Measurements from ENCODE around the gene PARD3B. TPM values are rescaled to one million over a fixed set of nuclear protein-coding genes. Genes with fewer than 3 reads are reported as not detected.

PARD3B gene
- total and polyA plus RNA-seq, 2 of the 4 experiments (the other 2 are of a cell fraction) = 3.3 to 15.6 TPM

DNA sequence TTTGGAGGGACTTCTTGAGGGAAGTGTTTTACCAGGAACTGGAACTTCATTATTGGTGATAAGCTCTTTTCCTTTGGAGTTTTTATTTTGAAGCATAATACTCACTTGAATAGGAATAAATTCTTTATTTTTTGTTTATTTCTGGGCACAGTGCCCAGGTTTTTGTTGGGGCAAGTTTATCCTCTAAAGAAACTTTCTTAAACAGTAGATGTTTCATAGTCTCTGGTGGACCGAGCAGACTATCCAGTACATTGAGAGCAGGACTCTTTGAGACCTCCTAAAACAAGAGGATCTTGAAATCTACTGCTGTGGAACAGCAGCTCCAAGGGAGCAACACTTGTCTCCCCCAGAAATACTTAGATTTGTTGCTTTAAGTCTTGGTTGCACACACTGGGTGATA is 109.4 kb downstream of the PARD3B start:
- H3K56ac ChIP-seq (ENCODE audit: extremely low read depth, insufficient read depth, low read length) = peak overlapping the region; percentile 64; the same call in 1 of the 2 replicates
- peak overlapping the region; percentile 62 for H2BK120ac ChIP-seq (ENCODE audit: low read depth, low read length)
- peak overlapping the region; percentile 89 for H4K5ac ChIP-seq (ENCODE audit: low read depth, low read length)
- no peaks in the 10 kb centered on the region for H3K36me3 ChIP-seq (ENCODE audit: control insufficient read depth, insufficient read depth, low read length)
- peaks cover 6% of the 10 kb centered on the region; the same call in 1 of the 2 replicates for H3K9me1 ChIP-seq (ENCODE audit: insufficient read depth, low read length)
- TF ChIP-seq RAD21 (IDR thresholded peaks at IDR 0.05; ENCODE audit: low read length) = no peak
- TF ChIP-seq, protein P1, sequence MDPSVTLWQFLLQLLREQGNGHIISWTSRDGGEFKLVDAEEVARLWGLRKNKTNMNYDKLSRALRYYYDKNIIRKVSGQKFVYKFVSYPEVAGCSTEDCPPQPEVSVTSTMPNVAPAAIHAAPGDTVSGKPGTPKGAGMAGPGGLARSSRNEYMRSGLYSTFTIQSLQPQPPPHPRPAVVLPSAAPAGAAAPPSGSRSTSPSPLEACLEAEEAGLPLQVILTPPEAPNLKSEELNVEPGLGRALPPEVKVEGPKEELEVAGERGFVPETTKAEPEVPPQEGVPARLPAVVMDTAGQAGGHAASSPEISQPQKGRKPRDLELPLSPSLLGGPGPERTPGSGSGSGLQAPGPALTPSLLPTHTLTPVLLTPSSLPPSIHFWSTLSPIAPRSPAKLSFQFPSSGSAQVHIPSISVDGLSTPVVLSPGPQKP (IDR thresholded peaks at IDR 0.05; ENCODE audit: borderline replicate concordance, low read depth, low read length) = no peak
- TF ChIP-seq RFX5 (IDR thresholded peaks at IDR 0.05; ENCODE audit: low read depth, low read length) = no peak
- TF ChIP-seq POLR2A (IDR thresholded peaks at IDR 0.05; ENCODE audit: low read depth, low read length) = no peak
- H3K79me1 ChIP-seq (ENCODE audit: low read depth in 1 of 2, low read length in 2 of 2) = peaks cover 5 to 41% of the 10 kb centered on the region in 2 experiments
- H3K4me3 ChIP-seq (ENCODE audit: insufficient read depth, low read depth, low read length) = no peak overlapping the region; the same call in 1 of the 2 replicates
- H2BK20ac ChIP-seq (ENCODE audit: low read depth, low read length) = peak overlapping the region; percentile 56
- peak; percentile 40 for DNase-seq
- intact Hi-C loops (cut with micrococcal nuclease) = no loop called here
- peak overlapping the region; percentile 83 for H2BK5ac ChIP-seq (ENCODE audit: low read depth, low read length, poor library complexity, severe bottlenecking)
- H3K4ac ChIP-seq (ENCODE audit: low read depth, low read length) = peak overlapping the region; percentile 70
- no CpG with 5 or more reads among the region's 1 CpG for WGBS, 2 experiments (ENCODE audit: extremely low coverage in 2 of 2, insufficient read length in 1 of 2)
- H3K23ac ChIP-seq (ENCODE audit: low read depth, low read length) = peak overlapping the region; percentile 74
- H3K14ac ChIP-seq (replicated peaks; ENCODE audit: low read depth, low read length) = peak overlapping the region; percentile 80
- H3K4me1 ChIP-seq (ENCODE audit: control insufficient read depth, insufficient read depth, low read length) = peaks cover 14% of the 10 kb centered on the region
- no peak overlapping the region; the same call in 1 of the 2 replicates for H2AK5ac ChIP-seq (ENCODE audit: low read depth, low read length)
- peak overlapping the region; percentile 95 for H3K18ac ChIP-seq (ENCODE audit: low read depth, low read length)
- POLR2A ChIA-PET (ENCODE audit: unreplicated experiment) = no interaction called here
- peak overlapping the region; percentile 76; the same call in 1 of the 2 replicates for H3K27ac ChIP-seq (ENCODE audit: insufficient read depth, low read length)
- no TSS peak for BruUV-seq (replicated peaks)
- peak overlapping the region; percentile 60; the same call in 1 of the 2 replicates for H3K9ac ChIP-seq (ENCODE audit: low read depth, low read length)
- H2AFZ ChIP-seq (replicated peaks; ENCODE audit: low read length, poor library complexity) = no peak overlapping the region
- H2AK9ac ChIP-seq (replicated peaks; ENCODE audit: low read depth, low read length, poor library complexity) = no peak overlapping the region
- H4K91ac ChIP-seq (ENCODE audit: insufficient read depth, low read depth, low read length) = no peak overlapping the region
- peaks cover 9% of the 10 kb centered on the region; the same call in 1 of the 2 replicates for H3K9me3 ChIP-seq (ENCODE audit: control insufficient read depth, insufficient read depth, low read length)
- no peaks in the 10 kb centered on the region for H4K20me1 ChIP-seq (ENCODE audit: insufficient read depth, low read length)
- H3K27me3 ChIP-seq (ENCODE audit: control insufficient read depth, insufficient read depth, low read length) = no peaks in the 10 kb centered on the region
- CTCF ChIA-PET = interaction anchor here (1.3 kb wide), 1 partner anchor 10 kb away, joined by 4 read pairs; no protein-coding TSS in a partner anchor
- no peak overlapping the region for H2BK15ac ChIP-seq (ENCODE audit: low read depth, low read length)
- dilution Hi-C loops (cut with HindIII; ENCODE audit: low sequenced_read_pairs, unreplicated experiment) = no loop called here
- in situ Hi-C loops (cut with MboI; ENCODE audit: low sequenced_read_pairs) = no loop called here
- peak overlapping the region in 1 of 2 experiments; percentile 31; a peak in 2 of 4 replicates for H4K8ac ChIP-seq (ENCODE audit: low read depth in 2 of 2, low read length in 2 of 2)
- peak overlapping the region; percentile 96 for H3K4me2 ChIP-seq (ENCODE audit: low read depth, low read length)
- ATAC-seq (ENCODE audit: low read depth) = peak; percentile 69
